Fibroblast of lung (primary cell): ENCODE results near the gene TRIP13. TPM values are rescaled to one million over a fixed set of nuclear protein-coding genes. Genes with fewer than 3 reads are reported as not detected.

Experiments
- DNase-seq, 2 donors: peaks; one replicate each; pipeline versions ENCODE4 v3.0.0 to v3.0.0-alpha.2; 2010; ENCODE audit warnings: low read depth in 2 of 2
- H2AFZ ChIP-seq: 2 replicates; pipeline ENCODE4 v1.5.1; 2012; ENCODE audit warnings: low read length, control low read depth, inconsistent platforms
- H3K27ac ChIP-seq: 2 replicates; pipeline ENCODE4 v1.5.1; 2011; ENCODE audit warnings: low read length, control low read depth; ENCODE audit not compliant: insufficient read depth
- H3K27me3 ChIP-seq: 2 replicates; pipeline ENCODE4 v1.5.1; 2011; ENCODE audit warnings: mild to moderate bottlenecking, low read length; ENCODE audit not compliant: control insufficient read depth, insufficient read depth
- H3K36me3 ChIP-seq: 2 replicates; pipeline ENCODE4 v1.5.1; 2011; ENCODE audit warnings: low read length; ENCODE audit not compliant: control insufficient read depth, insufficient read depth
- H3K4me1 ChIP-seq: 2 replicates; pipeline ENCODE4 v1.5.1; 2011; ENCODE audit warnings: low read length; ENCODE audit not compliant: control insufficient read depth, insufficient read depth; ENCODE audit errors: extremely low read depth
- H3K4me2 ChIP-seq: 2 replicates; pipeline ENCODE4 v1.5.1; 2011; ENCODE audit warnings: low read length, control low read depth; ENCODE audit not compliant: insufficient read depth; ENCODE audit errors: extremely low read depth
- H3K4me3 ChIP-seq, 4 experiments: fragments of 200-600 bp in 1 of 4; sonication (generic) in 1 of 4; replicated peaks in 1 of 4; 2 replicates each; pipeline ENCODE4 v1.5.1; 2011 to 2016; ENCODE audit warnings: low read length in 4 of 4, low read depth in 3 of 4, mild to moderate bottlenecking in 3 of 4, control low read depth in 2 of 4, inconsistent platforms in 1 of 4, mixed read lengths in 1 of 4; ENCODE audit not compliant: insufficient read depth in 1 of 4; ENCODE audit errors: control extremely low read depth in 1 of 4
- H3K79me2 ChIP-seq: 2 replicates; pipeline ENCODE4 v1.5.1; 2012; ENCODE audit warnings: mild to moderate bottlenecking, low read length, inconsistent platforms; ENCODE audit not compliant: control insufficient read depth, insufficient read depth
- H3K9ac ChIP-seq: 2 replicates; pipeline ENCODE4 v1.5.1; 2011; ENCODE audit warnings: mild to moderate bottlenecking, low read length, control low read depth; ENCODE audit not compliant: insufficient read depth
- H3K9me3 ChIP-seq: 2 replicates; pipeline ENCODE4 v1.5.1; 2012; ENCODE audit warnings: low read depth, low read length; ENCODE audit not compliant: control insufficient read depth, insufficient read depth
- H4K20me1 ChIP-seq: 2 replicates; pipeline ENCODE4 v1.5.1; 2011; ENCODE audit warnings: low read length; ENCODE audit not compliant: control insufficient read depth, insufficient read depth; ENCODE audit errors: extremely low read depth
- EZH2 ChIP-seq: IDR thresholded peaks from 2 replicates; pipeline ENCODE4 v1.5.1; 2012; ENCODE audit warnings: low read length, control low read depth, mild to moderate bottlenecking; ENCODE audit errors: missing control alignments
- polyA plus RNA-seq, 2 donors: library from polyadenylated mRNA; depleted of rRNA in 1 of 2; stranded (reverse) in 1 of 2; unstranded in 1 of 2; fragments of >200 nt; gene quantifications; 2 replicates each; pipeline ENCODE4 v1.2.1, GENCODE V29; 2011 to 2012; ENCODE audit warnings: missing spikeins in 1 of 2
- total RNA-seq: library from RNA; depleted of rRNA; stranded (reverse); fragments of >200 nt; gene quantifications from 2 replicates; pipeline ENCODE4 v1.2.1, GENCODE V29; 2014
- TF ChIP-seq, protein P1 (sequence below), 2 donors: IDR thresholded peaks in 1 of 2; conservative IDR thresholded peaks in 1 of 2; 1 replicate in 1 of 2; 2 replicates in 1 of 2; pipeline ENCODE4 v1.5.1; 2011 to 2012; ENCODE audit warnings: low read length in 2 of 2, control low read depth in 1 of 2, inconsistent platforms in 1 of 2, low read depth in 1 of 2, mild to moderate bottlenecking in 1 of 2

TRIP13 gene
- total and polyA plus RNA-seq, 2 donors (not counting 1 experiment from before 2014, with no cell fraction given), result 7.4 to 11.7 TPM

DNA sequence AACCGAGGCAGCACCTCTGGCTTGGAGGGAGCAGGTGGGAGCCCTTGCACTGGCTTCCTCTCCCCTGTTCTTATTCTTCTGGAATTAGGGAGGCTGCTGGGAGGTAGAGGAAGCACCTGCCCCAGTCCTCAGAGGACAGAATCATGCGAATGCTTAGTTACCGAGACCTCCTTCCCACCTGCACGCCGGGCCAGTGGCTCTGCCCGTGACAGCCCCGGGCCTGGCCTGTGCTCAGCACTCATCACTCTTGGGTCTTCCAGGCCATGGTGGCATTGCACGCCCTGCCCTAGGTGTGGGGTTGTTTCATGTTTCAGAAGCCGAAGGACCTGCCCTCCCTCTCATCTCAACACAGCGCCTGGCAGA, 70.6 kb downstream of the TRIP13 start:
- Histone ChIP-seq H3K36me3 (no peaks in the 10 kb centered on the region), H3K79me2 (no peaks in the 10 kb centered on the region), H2AFZ (no peak overlapping the region), H3K4me1 (peaks cover 22% of the 10 kb centered on the region), H4K20me1 (no peaks in the 10 kb centered on the region), H3K27me3 (peaks cover 4% of the 10 kb centered on the region), H3K9ac (peak overlapping the region; percentile 40), H3K27ac (peak overlapping the region; percentile 73), H3K9me3 (no peaks in the 10 kb centered on the region), H3K4me3 (no peak overlapping the region), H3K4me2 (no peak overlapping the region)
- no peak for TF ChIP-seq EZH2
- TF ChIP-seq, protein P1, sequence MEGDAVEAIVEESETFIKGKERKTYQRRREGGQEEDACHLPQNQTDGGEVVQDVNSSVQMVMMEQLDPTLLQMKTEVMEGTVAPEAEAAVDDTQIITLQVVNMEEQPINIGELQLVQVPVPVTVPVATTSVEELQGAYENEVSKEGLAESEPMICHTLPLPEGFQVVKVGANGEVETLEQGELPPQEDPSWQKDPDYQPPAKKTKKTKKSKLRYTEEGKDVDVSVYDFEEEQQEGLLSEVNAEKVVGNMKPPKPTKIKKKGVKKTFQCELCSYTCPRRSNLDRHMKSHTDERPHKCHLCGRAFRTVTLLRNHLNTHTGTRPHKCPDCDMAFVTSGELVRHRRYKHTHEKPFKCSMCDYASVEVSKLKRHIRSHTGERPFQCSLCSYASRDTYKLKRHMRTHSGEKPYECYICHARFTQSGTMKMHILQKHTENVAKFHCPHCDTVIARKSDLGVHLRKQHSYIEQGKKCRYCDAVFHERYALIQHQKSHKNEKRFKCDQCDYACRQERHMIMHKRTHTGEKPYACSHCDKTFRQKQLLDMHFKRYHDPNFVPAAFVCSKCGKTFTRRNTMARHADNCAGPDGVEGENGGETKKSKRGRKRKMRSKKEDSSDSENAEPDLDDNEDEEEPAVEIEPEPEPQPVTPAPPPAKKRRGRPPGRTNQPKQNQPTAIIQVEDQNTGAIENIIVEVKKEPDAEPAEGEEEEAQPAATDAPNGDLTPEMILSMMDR (conservative IDR thresholded peaks at IDR 0.05 in 1 of 2, IDR thresholded peaks at IDR 0.05 in 1 of 2; ENCODE audit: low read depth in 1 of 2, low read length in 2 of 2), result no peak
- no peak for DNase-seq

DNA sequence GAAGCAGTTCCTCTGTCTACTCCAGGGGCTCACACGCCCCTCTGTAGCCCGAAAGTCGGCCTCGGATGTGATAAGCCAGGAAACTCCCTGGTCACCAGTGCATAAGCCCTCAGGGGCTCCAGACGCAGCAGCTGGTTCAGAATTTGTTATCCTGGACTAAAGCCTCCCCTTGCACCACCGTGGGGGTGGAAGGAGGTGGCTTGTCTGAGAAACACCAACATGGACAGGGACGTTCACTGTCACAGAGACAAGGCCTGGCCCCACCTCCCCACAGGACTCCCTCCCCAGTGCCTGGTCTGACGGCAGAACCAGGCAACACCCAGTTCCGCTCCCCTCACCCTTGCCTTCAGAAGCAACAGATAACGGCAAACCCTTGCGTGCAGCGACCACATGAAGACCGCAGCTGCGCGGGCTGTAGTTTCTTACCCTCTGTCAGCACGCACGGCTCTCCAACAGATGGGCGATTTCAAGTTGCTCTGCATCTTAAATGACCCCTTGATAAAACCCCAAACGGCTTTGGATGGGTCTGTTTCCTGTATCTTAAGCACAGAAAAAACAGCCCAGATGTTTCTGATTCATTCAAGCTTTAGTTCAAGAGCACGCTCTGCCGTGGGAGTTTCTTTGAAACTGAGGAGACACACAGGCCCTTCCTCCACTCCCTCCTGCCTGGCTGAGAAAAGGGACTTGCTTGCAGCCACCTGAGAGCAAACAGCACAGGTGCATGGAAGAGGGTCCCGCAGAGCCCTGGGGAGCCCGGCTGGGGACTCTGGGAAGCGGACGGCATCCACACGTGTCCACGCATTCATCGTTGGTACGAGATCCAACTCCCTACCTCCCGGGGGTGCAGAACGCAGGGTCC, 71.2 kb downstream of the TRIP13 start:
- Histone ChIP-seq H3K4me1 (peaks cover 18% of the 10 kb centered on the region), H3K9me3 (no peaks in the 10 kb centered on the region), H3K79me2 (no peaks in the 10 kb centered on the region), H3K27me3 (peaks cover 10% of the 10 kb centered on the region), H3K9ac (peak overlapping the region; percentile 40), H4K20me1 (no peaks in the 10 kb centered on the region), H3K36me3 (no peaks in the 10 kb centered on the region), H3K4me2 (peak overlapping the region; percentile 37), H3K4me3 (no peak overlapping the region), H2AFZ (no peak overlapping the region), H3K27ac (peak overlapping the region; percentile 73)
- no peak for TF ChIP-seq EZH2
- TF ChIP-seq, protein P1 (conservative IDR thresholded peaks at IDR 0.05 in 1 of 2, IDR thresholded peaks at IDR 0.05 in 1 of 2; ENCODE audit: low read depth in 1 of 2, low read length in 2 of 2), result no peak
- peak; percentile 52 to 87 for DNase-seq

DNA sequence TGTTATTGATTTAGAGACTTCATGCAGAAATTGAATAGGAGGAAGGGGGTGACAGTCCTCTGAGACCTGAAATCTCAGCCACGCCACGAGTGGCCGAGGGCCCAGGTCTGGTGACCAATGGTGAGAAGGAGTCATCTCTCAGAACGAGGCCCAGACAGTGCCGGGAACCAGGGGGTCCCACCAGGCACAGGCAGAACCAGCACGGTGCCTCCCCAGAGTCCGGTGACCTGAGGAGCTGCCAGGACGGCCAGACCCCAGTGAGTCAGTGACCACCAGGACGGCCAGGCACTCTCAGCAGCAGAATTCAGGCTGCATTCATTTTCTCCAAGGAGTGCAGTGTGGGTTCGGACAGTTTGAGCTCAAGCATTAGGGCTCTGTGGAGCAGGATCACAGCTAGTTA, 72.1 kb downstream of the TRIP13 start:
- no peak overlapping the region for H3K9ac ChIP-seq
- peaks cover 14% of the 10 kb centered on the region for H3K4me1 ChIP-seq
- H3K4me2 ChIP-seq, result peak overlapping the region; percentile 41

More for the DNA sequence above, 72.1 kb downstream of the TRIP13 start:
- no peak for DNase-seq
- Histone ChIP-seq H3K27ac (peak overlapping the region; percentile 10), H3K27me3 (peaks cover 15% of the 10 kb centered on the region), H4K20me1 (no peaks in the 10 kb centered on the region), H3K4me3 (no peak overlapping the region), H3K9me3 (no peaks in the 10 kb centered on the region), H2AFZ (no peak overlapping the region), H3K36me3 (no peaks in the 10 kb centered on the region), H3K79me2 (no peaks in the 10 kb centered on the region)
- TF ChIP-seq, protein P1 (conservative IDR thresholded peaks at IDR 0.05 in 1 of 2, IDR thresholded peaks at IDR 0.05 in 1 of 2; ENCODE audit: low read depth in 1 of 2, low read length in 2 of 2), result no peak
- TF ChIP-seq EZH2, result no peak
